Fibroblast of peridontal ligament (primary cell): ENCODE measurements around the gene LRRC8B.

Experiments
- DNase-seq: peaks from one replicate; pipeline ENCODE4 v3.0.0-alpha.2; 2010; ENCODE audit errors: extremely low read depth

LRRC8B gene

GRCh38 chr1:89547563-89548116, 23.0 kb downstream of the LRRC8B start:
- peak; percentile 66 for DNase-seq

GRCh38 chr1:89548122-89548857, 23.7 kb downstream of the LRRC8B start:
- no peak for DNase-seq

GRCh38 chr1:89550995-89551394, 26.4 kb downstream of the LRRC8B start:
- DNase-seq: no peak

- peak; percentile 48 for DNase-seq
These were observed 27.9 kb downstream of the LRRC8B start for GRCh38 chr1:89552471-89553081.

- no peak for DNase-seq
These were observed 28.5 kb downstream of the LRRC8B start for GRCh38 chr1:89553157-89553556.

GRCh38 chr1:89555550-89555949, 30.9 kb downstream of the LRRC8B start:
- DNase-seq: no peak

GRCh38 chr1:89556726-89557444, 32.3 kb downstream of the LRRC8B start:
- DNase-seq: no peak

GRCh38 chr1:89557445-89557825, 32.8 kb downstream of the LRRC8B start:
- DNase-seq: no peak

- no peak for DNase-seq
These were observed 33.3 kb downstream of the LRRC8B start for GRCh38 chr1:89557956-89558355.

- DNase-seq: peak; percentile 47
These were observed 39.5 kb downstream of the LRRC8B start for GRCh38 chr1:89563957-89564604.

GRCh38 chr1:89565521-89565920, 40.9 kb downstream of the LRRC8B start:
- DNase-seq: no peak

- no peak for DNase-seq
These were observed 42.1 kb downstream of the LRRC8B start for GRCh38 chr1:89566761-89567174.

- DNase-seq: no peak
These were observed 43.2 kb downstream of the LRRC8B start for GRCh38 chr1:89567797-89568196.

GRCh38 chr1:89573410-89573809, 48.8 kb downstream of the LRRC8B start:
- DNase-seq: no peak

GRCh38 chr1:89574621-89575020, 50.0 kb downstream of the LRRC8B start:
- no peak for DNase-seq

- no peak for DNase-seq
These were observed 50.6 kb downstream of the LRRC8B start for GRCh38 chr1:89575207-89575606.

GRCh38 chr1:89576013-89576412, 51.4 kb downstream of the LRRC8B start:
- no peak for DNase-seq

- no peak for DNase-seq
These were observed 53.5 kb downstream of the LRRC8B start for GRCh38 chr1:89578151-89578550.

GRCh38 chr1:89578946-89579684, 54.5 kb downstream of the LRRC8B start:
- no peak for DNase-seq

- DNase-seq: no peak
These were observed 55.4 kb downstream of the LRRC8B start for GRCh38 chr1:89580036-89580435.

GRCh38 chr1:89581859-89582258, 57.2 kb downstream of the LRRC8B start:
- DNase-seq: no peak
